GM23248 (cell line): ENCODE results near the gene ZNF230.

ENCODE experiments used
- EZH2 ChIP-seq: fragments of 200-600 bp; sonication (generic); IDR thresholded peaks from 2 replicates; pipeline ENCODE4 v1.6.1; 2018; ENCODE audit warnings: antibody characterized with exemption, mild to moderate bottlenecking; ENCODE audit not compliant: insufficient read depth, poor library complexity, severe bottlenecking
- EZH2phosphoT487 ChIP-seq: fragments of 200-600 bp; sonication (generic); IDR thresholded peaks from 2 replicates; pipeline ENCODE4 v1.6.1; 2018; ENCODE audit warnings: antibody characterized with exemption, moderate library complexity, mild to moderate bottlenecking, low read depth; ENCODE audit not compliant: insufficient read depth

- no peak for TF ChIP-seq EZH2phosphoT487
- no peak for TF ChIP-seq EZH2
Observed at GRCh38 chr19:44051650-44052402, 49.1 kb downstream of the ZNF230 start, which contains the start of gene ZNF223.
